Karpas-422 (cell line): ENCODE results near the gene CSRP2. TPM values are rescaled to one million over a fixed set of nuclear protein-coding genes. Genes with fewer than 3 reads are reported as not detected.

Source experiments
- total RNA-seq: library from RNA; depleted of rRNA; stranded (reverse); fragments of >200 nt; shearing (Covaris generic); gene quantifications from 2 replicates; pipeline ENCODE4 v1.2.3, GENCODE V29; 2014; ENCODE audit warnings: low replicate concordance; rRNA removed

The CSRP2 gene
- total RNA-seq, 1 experiment from 2014 or later = not detected

Other genes starting within 250 kb of the CSRP2 start
- 42.9 and 50.1 TPM in 2 replicates for gene ZDHHC17, start 114.9 kb downstream of the CSRP2 start, total RNA-seq
- gene E2F7, start 186.6 kb upstream of the CSRP2 start, total RNA-seq = 0.83 and 2.0 TPM in 2 replicates